ENCODE data around the gene ARFGAP1.
"Not testable (repeated sequence)": the region's sequence is repeated elsewhere in the genome, so short reads cannot be mapped to it uniquely, and the experiment has no call there.

The ARFGAP1 gene

GRCh38 chr20:63241272-63241671, 31.3 kb upstream of the ARFGAP1 start:
- no peak for DNase-seq

GRCh38 chr20:63242736-63243135, 29.9 kb upstream of the ARFGAP1 start:
- DNase-seq, result no peak

GRCh38 chr20:63243604-63244247, 28.9 kb upstream of the ARFGAP1 start:
- no peak for DNase-seq

GRCh38 chr20:63244468-63244867, 28.1 kb upstream of the ARFGAP1 start:
- no peak for DNase-seq

- no peak for DNase-seq
Observed at GRCh38 chr20:63246490-63247288, 25.9 kb upstream of the ARFGAP1 start.

GRCh38 chr20:63247671-63248228, 24.9 kb upstream of the ARFGAP1 start:
- DNase-seq, result no peak

- no peak for DNase-seq
Observed at GRCh38 chr20:63248835-63249591, 23.6 kb upstream of the ARFGAP1 start.

GRCh38 chr20:63249891-63250290, 22.7 kb upstream of the ARFGAP1 start:
- DNase-seq, result no peak

GRCh38 chr20:63251350-63251749, 21.3 kb upstream of the ARFGAP1 start:
- DNase-seq, result not testable (repeated sequence)

- DNase-seq, result no peak
Observed at GRCh38 chr20:63252284-63252711, 20.3 kb upstream of the ARFGAP1 start.

- DNase-seq, result no peak
Observed at GRCh38 chr20:63253065-63253437, 19.6 kb upstream of the ARFGAP1 start.

GRCh38 chr20:63253438-63254231, 19.0 kb upstream of the ARFGAP1 start:
- DNase-seq, result no peak

- DNase-seq, result no peak
Observed at GRCh38 chr20:63254232-63254605, 18.4 kb upstream of the ARFGAP1 start, which contains the start of gene NKAIN4. Gene NKAIN4, minus strand, starts transcription at chr20:63254463. Its CDS starts 13 bp downstream, at chr20:63254450.

- no peak for DNase-seq
Observed at GRCh38 chr20:63254606-63255384, 17.8 kb upstream of the ARFGAP1 start.

GRCh38 chr20:63255931-63256704, 16.5 kb upstream of the ARFGAP1 start:
- DNase-seq, result no peak

- DNase-seq, result no peak
Observed at GRCh38 chr20:63256954-63257353, 15.7 kb upstream of the ARFGAP1 start.

GRCh38 chr20:63257629-63258028, 15.0 kb upstream of the ARFGAP1 start:
- no peak for DNase-seq

GRCh38 chr20:63258781-63259180, 13.8 kb upstream of the ARFGAP1 start:
- no peak for DNase-seq

- DNase-seq, result no peak
Observed at GRCh38 chr20:63259734-63260460, 12.7 kb upstream of the ARFGAP1 start.

- DNase-seq, result no peak
Observed at GRCh38 chr20:63260521-63260920, 12.1 kb upstream of the ARFGAP1 start.
